ENCODE results near the gene LRMDA.

The LRMDA gene

GRCh38 chr10:76382381-76382851 lies 951.0 kb downstream of the LRMDA start:
- Histone ChIP-seq H3K36me3 (no peaks in the 10 kb centered on the region), H3K27me3 (no peaks in the 10 kb centered on the region), H3K27ac (no peak overlapping the region), H3K9me3 (replicated peaks in 1 of 11) (no peaks in the 10 kb centered on the region), H3K4me3 (no peak overlapping the region), H3K4me1 (peaks cover 0 to 8% (median 5%) of the 10 kb centered on the region in 10 experiments; a peak in 9 of 20 replicates), H3K4me2 (peak overlapping the region in 6 of 11 experiments; percentile 2 to 25 (median 9); a peak in 6 of 22 replicates), H4K20me1 (no peaks in the 10 kb centered on the region), H3K9ac (no peak overlapping the region)
- no peak for TF ChIP-seq Cebpa-rat (IDR thresholded peaks at IDR 0.05)

DNA sequence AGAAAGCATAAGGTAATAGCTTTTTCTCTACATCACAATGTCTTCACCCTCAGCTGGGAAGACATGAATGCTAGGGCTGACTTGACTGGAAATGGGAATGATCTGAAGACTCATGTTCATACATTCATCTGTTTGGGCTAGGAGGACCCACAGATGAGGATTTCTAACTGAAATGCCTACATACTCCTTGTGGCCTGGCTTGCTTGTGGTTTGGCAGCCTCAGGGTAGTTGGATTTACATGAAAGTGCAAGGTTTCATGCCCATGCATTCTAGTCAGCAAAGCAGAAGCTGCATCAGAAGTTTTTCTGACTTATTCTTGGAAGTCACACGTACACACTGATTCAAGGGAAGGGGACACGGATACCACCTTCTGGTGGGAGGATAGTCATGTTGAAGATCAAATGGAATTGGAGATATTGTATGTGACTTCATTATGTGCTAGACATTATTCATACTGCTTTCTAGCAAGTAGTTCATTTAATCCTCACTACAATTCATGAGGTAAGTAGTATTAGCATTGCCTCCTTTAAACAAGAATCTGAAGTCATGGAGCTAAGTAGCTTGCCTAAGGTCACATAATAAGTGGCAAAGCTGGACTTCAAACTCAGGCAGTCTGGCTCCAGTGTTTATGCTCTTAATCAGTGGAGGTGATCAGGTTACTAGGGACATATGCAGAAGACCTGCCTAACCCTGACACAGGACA lies 957.0 kb downstream of the LRMDA start:
- H3K9ac ChIP-seq, result no peak overlapping the region
- no peaks in the 10 kb centered on the region for H3K27me3 ChIP-seq
- no peak overlapping the region for H3K4me3 ChIP-seq
- H4K20me1 ChIP-seq, result no peaks in the 10 kb centered on the region
- H3K4me1 ChIP-seq, result 0 out of 20 replicates have a peak, but pooled peaks cover 0 to 7% (median 0%) of the 10 kb centered on the region in 10 experiments
- H3K27ac ChIP-seq, result no peak overlapping the region
- H3K36me3 ChIP-seq, result no peaks in the 10 kb centered on the region
- peak overlapping the region in 1 of 11 experiments; percentile 11; a peak in 1 of 22 replicates for H3K4me2 ChIP-seq
- no peaks in the 10 kb centered on the region for H3K9me3 ChIP-seq (replicated peaks in 1 of 11)
- TF ChIP-seq Cebpa-rat (IDR thresholded peaks at IDR 0.05), result no peak

DNA sequence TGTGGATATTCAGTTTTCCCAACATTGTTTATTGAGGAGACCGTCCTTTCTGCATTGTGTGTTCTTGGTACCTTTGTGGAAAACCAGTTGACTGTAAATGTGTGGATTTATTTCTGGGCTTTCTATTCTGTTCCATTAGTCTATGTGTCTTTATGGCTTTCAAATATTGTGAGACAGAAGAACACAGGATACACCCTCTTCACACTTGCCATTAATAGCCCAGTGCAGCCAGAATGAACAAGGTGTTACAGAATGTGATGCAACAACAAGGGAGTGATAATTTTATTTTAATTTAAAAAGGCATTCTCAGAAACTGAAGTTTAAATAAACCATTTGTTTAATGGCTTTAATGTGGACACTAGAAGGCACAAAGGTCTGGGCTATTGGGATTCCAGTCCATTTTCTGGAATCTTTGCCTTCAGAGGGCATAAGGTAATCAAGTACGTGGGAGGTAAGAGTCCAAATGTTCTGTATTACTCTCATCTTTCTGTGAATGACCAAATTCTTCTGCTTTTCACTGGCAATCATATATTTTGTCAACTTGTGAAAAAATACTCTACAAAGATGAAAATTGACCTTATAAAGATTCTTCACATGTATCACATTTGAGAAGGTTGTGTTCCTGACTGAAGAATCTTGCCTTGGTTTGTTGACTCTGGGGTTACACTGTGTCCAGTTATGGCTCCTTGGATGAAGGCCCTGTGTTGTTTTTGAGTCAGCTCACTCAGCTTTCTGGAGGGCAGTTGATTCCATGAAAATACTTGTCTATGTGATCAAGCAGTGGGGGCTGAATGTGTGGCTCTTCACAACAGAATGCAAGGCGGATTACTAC lies 962.7 kb downstream of the LRMDA start:
- no peaks in the 10 kb centered on the region for H3K9me3 ChIP-seq (replicated peaks in 1 of 11)
- H3K4me1 ChIP-seq, result no peaks in the 10 kb centered on the region
- no peak for TF ChIP-seq Cebpa-rat (IDR thresholded peaks at IDR 0.05)
- H3K9ac ChIP-seq, result no peak overlapping the region
- H4K20me1 ChIP-seq, result no peaks in the 10 kb centered on the region
- H3K4me3 ChIP-seq, result no peak overlapping the region
- no peaks in the 10 kb centered on the region for H3K27me3 ChIP-seq
- no peak overlapping the region for H3K4me2 ChIP-seq
- H3K36me3 ChIP-seq, result no peaks in the 10 kb centered on the region
- H3K27ac ChIP-seq, result no peak overlapping the region

DNA sequence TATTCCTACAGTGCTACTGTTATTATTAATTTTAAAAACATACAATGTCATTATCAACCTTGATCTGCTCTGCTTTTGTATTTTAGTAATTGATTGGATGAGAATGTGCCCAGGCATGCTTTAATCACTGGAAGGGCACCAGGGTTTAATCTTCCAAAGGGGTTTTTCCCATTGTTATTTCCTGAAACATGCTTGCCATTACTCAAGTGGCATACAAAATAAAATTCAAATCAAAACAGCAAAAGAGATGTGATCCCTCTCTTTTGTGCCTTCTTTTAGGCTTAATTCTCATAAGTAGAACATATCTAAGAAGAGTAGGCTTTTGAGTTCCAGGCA lies 963.3 kb downstream of the LRMDA start:
- no peaks in the 10 kb centered on the region for H3K36me3 ChIP-seq
- no peaks in the 10 kb centered on the region for H3K27me3 ChIP-seq
- TF ChIP-seq Cebpa-rat (IDR thresholded peaks at IDR 0.05), result no peak
- no peaks in the 10 kb centered on the region for H4K20me1 ChIP-seq
- H3K27ac ChIP-seq, result no peak overlapping the region
- H3K4me2 ChIP-seq, result no peak overlapping the region
- no peaks in the 10 kb centered on the region for H3K9me3 ChIP-seq (replicated peaks in 1 of 11)
- H3K4me3 ChIP-seq, result no peak overlapping the region
- H3K4me1 ChIP-seq, result no peaks in the 10 kb centered on the region
- no peak overlapping the region for H3K9ac ChIP-seq

DNA sequence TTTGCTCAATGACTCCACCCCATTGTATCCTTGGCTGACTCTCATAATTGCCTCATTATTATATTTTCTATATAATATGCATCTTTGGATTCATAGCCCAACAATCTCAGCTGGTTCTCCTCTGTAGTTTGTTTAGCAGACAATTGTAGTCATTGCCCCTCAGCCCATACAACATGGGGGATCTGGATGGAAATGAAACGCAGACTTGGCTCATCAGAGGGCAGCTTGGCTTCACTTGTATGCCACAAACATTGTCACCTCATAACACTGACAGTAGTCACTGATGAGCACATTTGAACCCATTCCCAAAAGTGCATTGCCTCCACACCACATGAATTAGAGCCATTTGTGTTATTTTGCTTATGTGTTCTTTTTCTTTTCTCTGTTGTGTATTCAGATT lies 963.8 kb downstream of the LRMDA start:
- H3K9me3 ChIP-seq (replicated peaks in 1 of 11), result no peaks in the 10 kb centered on the region
- H4K20me1 ChIP-seq, result no peaks in the 10 kb centered on the region
- no peaks in the 10 kb centered on the region for H3K4me1 ChIP-seq
- no peak overlapping the region for H3K9ac ChIP-seq
- H3K4me2 ChIP-seq, result no peak overlapping the region
- no peaks in the 10 kb centered on the region for H3K27me3 ChIP-seq
- no peak overlapping the region for H3K4me3 ChIP-seq
- no peak overlapping the region for H3K27ac ChIP-seq
- no peak for TF ChIP-seq Cebpa-rat (IDR thresholded peaks at IDR 0.05)
- no peaks in the 10 kb centered on the region for H3K36me3 ChIP-seq

- TF ChIP-seq Cebpa-rat (IDR thresholded peaks at IDR 0.05), result no peak
- Histone ChIP-seq H3K4me3 (no peak overlapping the region), H3K4me2 (no peak overlapping the region), H4K20me1 (no peaks in the 10 kb centered on the region), H3K9ac (no peak overlapping the region), H3K27ac (no peak overlapping the region), H3K4me1 (no peaks in the 10 kb centered on the region), H3K36me3 (no peaks in the 10 kb centered on the region), H3K9me3 (replicated peaks in 1 of 11) (no peaks in the 10 kb centered on the region), H3K27me3 (no peaks in the 10 kb centered on the region)
These were observed 964.7 kb downstream of the LRMDA start for GRCh38 chr10:76396134-76396533.

- Histone ChIP-seq H4K20me1 (no peaks in the 10 kb centered on the region), H3K4me1 (peaks cover 0 to 11% (median 0%) of the 10 kb centered on the region in 10 experiments; a peak in 6 of 20 replicates), H3K4me3 (no peak overlapping the region), H3K9ac (no peak overlapping the region), H3K36me3 (no peaks in the 10 kb centered on the region), H3K9me3 (replicated peaks in 1 of 11) (no peaks in the 10 kb centered on the region), H3K4me2 (no peak overlapping the region), H3K27me3 (no peaks in the 10 kb centered on the region), H3K27ac (no peak overlapping the region)
- TF ChIP-seq Cebpa-rat (IDR thresholded peaks at IDR 0.05), result no peak
These were observed 966.0 kb downstream of the LRMDA start for GRCh38 chr10:76397181-76398042.

DNA sequence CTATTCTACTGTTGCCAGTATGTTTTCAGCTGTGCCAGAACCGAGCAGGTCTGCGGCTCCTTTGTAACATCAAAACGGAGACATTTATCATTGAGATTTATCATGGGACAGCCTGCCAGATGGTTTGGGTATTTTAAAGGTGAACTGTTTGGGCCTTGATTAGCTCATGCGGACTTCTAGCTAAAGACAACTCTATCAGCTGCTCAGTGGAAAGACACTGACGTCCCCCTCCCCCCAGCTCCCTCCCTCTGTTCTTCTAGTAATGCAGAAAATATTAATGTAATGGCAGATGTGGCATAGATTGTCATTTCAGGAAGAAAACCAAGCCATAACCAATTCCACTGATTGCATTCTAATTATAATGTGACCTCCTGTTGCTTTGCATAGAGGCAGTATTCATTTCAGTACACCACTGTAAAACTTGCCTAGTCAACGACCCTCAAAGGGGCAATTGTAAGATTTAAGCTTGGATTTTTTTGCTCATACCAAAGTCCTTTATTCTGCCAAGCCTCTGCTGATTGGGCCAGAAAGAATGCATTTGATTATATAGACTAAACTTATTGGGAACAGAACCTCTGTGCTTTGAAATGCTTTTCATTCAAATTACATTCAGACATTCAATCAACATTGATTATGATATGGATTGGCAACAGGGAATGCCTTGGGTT lies 966.8 kb downstream of the LRMDA start:
- no peaks in the 10 kb centered on the region for H3K27me3 ChIP-seq
- no peaks in the 10 kb centered on the region for H4K20me1 ChIP-seq
- H3K4me2 ChIP-seq, result no peak overlapping the region
- H3K4me1 ChIP-seq, result peaks cover 0 to 19% (median 2%) of the 10 kb centered on the region in 10 experiments; a peak in 11 of 20 replicates
- no peaks in the 10 kb centered on the region for H3K36me3 ChIP-seq
- TF ChIP-seq Cebpa-rat (IDR thresholded peaks at IDR 0.05), result no peak
- H3K4me3 ChIP-seq, result no peak overlapping the region
- no peaks in the 10 kb centered on the region for H3K9me3 ChIP-seq (replicated peaks in 1 of 11)
- H3K9ac ChIP-seq, result no peak overlapping the region
- H3K27ac ChIP-seq, result no peak overlapping the region

Measured in BLaER1 treated with 17β-estradiol and CSF1 and Interleukin-3, amounts not matched to agents 10 nM and 100 nM (cell line).